OCI-M1 (cell line): Measurements from ENCODE around the gene DNER.

Experiments
- DNase-seq: peaks from one replicate; lab custom pipeline; 2025; lab: John Stamatoyannopoulos, UW

Gene DNER

DNA sequence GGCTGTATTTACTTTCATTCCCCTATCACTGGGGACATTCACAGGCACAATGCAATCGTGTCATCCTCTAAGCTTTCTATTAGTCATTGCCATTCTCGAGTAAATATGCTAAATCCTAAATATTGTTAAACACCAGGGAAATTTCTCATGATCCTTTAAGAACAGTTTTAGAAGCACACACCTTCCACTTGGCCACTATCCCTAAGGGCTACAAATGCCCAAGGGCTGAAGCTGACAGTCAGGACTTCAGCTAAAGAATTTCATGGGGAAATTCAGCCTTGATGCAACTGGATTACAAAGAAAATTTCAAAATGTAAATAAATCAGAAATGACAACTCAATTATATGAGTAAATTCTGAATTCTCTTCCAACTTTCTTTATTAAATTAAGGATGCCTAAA, 280.2 kb downstream of the DNER start:
- DNase-seq = no peak

DNA sequence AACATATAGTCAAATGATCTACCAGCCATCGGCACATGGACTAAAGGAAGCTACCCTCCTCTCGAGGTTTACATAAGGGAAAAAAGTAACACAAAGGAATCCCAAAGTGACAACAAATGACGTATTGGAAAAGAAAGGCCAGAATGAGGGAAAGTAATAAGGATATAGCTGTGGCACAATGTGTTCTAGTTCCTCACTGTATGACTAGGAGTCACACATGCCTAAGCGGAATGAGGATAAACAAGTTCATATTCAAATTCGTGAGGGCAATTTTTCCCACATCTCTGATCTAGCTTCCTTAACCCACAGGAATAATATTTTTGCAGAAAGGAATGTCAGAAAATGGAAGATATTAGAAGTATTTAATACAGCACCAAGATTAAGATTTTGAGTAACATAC, 281.0 kb downstream of the DNER start:
- DNase-seq = no peak

DNA sequence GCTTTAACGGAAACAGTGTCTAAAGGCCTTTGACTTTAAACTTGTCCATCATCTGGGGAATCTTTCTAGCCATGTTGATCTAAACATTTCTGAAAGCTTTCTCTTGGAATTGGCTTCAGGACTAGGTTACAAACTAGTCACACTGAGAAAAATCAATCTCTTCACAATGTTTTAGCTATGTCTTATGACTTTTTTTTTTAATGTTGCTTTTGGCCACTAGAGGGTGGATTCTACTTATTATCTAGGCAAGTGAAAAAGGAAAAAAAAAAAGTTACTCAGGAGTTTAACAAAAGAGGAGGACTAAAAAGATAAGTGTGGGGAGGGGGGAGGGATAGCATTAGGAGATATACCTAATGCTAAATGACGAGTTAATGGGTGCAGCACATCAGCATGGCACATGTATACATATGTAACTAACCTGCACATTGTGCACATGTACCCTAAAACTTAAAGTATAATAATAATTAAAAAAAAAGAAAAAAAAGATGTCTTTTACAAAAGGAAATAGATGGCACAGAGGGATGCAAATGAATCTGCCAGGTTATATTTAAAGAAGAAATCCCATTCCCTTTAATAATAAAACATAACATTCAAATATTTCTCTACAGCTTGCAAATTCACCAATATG, 282.9 kb downstream of the DNER start:
- DNase-seq = peak; percentile 62

DNA sequence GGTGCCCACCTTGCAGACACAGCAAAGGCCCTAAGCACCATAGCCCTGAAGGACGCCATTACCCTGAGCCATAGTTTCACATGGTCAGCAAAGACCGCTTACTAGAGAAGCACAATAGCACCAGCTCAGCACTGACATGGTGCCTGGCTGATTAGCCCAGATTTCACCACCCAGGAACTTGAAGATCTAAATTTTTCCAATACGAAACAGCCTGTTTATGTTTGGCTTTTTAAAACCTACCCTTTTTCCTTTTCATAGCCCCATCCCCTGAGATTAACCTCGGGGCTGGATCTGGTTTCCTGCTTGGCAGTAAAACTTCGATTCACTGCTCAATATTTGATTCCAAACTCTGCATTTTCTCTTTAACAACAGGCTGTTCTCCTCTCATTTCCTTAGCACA, 284.8 kb downstream of the DNER start:
- no peak for DNase-seq

DNA sequence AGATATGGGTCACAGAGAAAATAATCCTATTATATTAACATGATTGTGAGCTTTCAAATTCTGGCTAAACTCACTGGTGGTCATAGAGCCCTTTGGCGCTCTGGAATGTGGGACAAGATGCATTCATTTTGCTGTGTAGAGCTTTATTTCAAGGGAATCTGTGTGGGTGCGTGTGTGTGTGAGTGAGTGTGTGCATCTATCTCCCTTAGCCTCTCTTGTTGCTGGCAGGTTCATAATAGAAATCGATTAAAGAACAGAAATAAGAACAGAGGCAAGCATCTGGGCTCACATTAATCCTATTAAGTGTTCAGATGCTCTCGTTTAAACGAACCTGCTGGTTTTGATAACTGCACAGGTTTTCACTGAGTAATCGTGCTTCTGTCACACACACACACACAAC, 287.9 kb downstream of the DNER start:
- no peak for DNase-seq

DNA sequence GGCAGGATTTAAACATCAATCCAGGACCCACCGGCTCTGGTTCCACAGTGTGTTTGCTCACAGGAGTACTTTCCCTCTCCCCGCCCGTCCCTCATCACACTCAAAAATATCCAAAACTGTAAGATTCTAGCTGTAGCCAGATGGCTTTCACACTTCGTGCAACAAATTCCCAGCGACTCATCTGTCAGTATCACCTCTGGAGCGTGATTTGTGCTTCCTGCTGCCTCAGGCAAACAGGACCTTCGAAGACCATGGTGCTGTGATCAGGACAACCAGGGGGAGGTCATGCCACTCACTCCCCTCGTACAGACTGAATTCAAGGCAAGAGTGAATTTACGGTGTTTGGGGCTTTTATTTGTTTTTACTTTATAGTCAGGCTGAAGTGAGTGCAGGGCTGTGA, 288.8 kb downstream of the DNER start:
- no peak for DNase-seq

DNA sequence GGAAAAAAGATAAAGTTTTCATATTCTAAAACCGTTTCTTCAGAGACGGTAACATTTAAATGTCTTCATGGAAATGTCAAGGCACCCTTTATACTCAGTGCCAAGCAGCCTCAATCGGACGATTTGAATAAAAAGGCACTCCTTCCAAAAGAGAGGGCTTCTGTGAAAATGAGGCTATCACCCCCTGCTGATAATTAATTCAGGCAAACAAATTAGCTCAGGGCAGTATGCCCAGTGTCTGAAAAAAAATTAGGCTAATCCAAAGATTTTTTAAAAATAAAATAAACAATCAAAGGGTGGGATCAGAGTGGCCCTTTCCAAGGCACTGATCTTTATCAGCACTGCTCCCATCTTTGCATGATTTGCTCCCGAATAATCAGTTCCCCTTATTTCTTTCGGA, 292.3 kb downstream of the DNER start:
- DNase-seq = no peak

DNA sequence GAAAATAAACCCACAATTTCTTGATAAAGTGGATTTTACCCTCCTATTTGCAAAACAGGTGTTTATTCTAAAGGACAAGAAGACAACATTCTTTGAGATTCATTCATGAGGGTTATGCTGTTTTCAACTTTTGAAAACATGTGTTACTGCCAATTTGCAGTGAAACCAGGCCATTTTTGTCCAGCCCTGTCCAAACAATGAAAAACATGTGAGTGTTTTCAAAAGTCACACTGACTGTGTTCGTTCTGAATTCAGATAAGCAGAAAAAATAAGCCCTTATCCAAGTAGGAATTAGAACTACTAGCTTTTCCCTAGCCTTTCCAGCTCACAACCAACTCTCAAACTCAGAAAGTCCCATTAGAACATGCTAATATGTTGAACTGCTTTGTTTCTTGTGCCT, 295.2 kb downstream of the DNER start:
- no peak for DNase-seq

DNA sequence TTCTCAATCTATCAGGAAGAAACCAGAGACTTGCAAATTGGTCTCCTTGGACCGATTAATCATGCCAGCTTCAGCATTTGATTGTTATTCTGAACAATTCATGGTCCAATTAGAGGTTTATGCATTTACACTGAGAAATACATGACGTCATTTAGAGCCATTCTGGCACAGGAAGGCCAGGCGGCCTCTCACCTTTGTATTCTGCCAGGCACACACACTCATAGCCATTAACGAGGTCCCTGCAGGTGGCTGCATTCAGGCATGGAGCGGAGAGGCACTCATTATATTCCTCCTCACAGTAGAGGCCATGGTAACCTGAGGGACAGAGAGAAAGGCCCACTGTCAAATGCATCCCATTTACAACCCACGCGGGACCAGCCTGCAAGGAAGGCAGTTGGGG, 296.4 kb downstream of the DNER start:
- DNase-seq = no peak

DNA sequence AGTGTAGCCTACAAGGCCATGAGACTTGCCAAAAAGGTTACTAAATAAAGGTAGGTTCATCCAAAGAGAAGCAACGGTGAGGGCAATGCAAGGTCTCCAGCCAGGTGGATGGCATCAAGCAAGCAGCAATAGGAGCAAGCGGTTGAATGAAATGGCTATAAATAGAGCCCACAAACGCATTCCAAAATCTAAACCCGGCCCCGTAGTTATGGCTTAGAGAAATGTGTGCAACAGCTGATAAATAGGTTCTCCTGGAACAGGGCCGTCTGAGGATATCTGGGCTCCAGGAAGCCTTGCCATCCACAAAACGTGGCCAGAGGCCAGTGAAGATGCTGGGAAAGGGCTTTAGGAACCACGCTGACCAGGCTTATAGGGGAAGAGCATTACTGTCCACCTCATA, 297.2 kb downstream of the DNER start:
- no peak for DNase-seq

DNA sequence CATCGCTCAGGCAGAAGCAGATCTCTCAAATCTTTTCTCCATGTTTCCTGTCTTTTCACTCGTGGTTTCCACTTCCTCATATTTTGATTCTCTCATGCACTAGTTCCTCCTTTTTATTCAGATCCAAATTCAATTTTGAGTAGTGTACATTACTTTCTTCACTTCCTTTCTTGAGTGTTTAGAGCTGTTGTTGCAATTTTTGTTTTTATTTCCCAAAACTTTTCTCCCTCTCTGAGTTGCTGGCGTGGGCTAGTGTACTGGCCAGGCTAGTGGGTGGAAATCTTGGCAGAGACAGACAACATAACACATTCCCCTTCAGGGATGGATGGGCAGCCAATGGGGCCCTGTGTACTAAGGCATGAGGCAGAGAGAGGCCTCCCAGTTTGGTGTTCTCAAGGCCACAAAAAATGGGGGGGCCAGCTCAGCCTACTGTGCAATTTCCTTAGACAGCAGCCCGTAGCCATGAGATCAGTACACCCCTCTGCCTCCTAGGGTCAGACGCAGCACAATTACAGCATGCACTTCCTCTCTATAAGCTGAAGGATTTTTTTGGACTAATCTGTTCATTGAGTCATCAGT, 298.1 kb downstream of the DNER start:
- peak; percentile 25 for DNase-seq

DNA sequence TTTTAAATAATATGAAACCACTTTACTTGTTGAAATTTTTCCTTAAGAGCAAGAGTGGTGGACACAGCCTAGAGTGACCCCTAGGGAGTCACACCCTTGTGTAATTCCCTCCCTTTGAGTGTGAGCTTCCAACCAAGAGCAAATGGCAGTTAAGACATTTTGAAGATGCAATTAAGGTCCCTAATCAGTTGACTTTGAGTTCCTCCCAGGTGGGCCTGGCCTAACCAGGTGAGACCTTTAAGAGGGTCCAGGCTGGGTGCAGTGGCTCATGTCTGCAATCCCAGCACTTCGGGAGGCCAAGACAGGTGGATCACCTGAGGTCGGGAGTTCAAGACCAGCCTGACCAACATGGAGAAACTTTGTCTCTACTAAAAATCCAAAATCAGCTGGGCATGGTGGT, 299.7 kb downstream of the DNER start:
- no peak for DNase-seq

DNA sequence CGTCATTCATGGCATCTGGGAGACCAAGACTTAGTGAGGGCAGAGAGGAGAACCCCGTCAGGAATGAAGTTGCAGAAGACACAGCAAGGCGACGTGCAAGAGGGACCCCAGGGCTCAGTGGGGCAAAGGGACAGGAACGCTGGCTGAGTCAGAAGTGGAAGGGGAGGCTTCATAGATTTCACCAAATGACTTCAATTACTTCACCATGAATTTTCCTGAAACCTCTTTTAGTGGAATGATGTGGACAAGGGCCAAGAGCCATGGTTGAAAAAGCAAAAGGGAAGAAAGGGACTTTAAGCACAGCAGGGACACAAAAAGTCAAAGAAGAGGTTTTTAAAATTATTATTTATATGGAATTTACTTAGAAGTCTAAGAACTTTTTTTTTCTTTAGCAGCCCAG, 301.7 kb downstream of the DNER start:
- no peak for DNase-seq

DNA sequence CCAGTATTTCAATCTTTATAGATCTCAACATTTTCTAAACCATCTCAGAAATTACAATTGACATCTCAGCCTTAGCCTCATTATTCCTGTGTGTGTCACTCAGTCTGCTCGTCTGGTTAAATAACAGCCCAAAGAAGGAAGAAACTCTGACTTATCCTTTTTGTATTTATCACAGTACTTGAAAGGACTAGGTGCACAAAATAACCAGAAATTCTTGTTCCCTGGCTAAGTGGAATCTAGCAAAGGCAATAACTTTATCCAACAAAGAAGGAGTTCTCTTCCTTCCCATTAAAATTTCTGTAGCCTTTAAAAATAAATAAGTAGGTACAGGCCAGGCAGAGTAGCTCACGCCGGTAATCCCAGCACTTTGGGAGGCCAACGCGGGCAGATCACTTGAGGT, 303.4 kb downstream of the DNER start:
- DNase-seq = no peak

DNA sequence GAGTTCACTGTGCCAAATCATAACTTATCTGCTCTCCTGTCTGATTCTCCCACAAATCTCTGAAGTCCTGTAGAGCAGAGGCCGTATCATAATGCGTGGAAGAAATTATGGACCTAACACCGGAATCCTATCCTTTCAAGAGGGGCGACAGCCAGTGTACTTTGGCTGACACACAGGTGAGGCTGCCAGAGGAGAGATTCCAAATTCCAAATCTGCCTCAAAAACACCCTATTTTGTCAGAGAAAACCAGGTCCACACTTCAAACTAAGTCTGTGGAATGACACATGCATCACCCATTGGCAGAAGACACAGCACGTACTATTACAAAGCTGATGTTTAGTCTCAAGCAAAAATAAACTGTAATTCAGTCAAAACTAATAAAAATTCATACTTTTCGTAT, 304.1 kb downstream of the DNER start:
- DNase-seq = no peak

DNA sequence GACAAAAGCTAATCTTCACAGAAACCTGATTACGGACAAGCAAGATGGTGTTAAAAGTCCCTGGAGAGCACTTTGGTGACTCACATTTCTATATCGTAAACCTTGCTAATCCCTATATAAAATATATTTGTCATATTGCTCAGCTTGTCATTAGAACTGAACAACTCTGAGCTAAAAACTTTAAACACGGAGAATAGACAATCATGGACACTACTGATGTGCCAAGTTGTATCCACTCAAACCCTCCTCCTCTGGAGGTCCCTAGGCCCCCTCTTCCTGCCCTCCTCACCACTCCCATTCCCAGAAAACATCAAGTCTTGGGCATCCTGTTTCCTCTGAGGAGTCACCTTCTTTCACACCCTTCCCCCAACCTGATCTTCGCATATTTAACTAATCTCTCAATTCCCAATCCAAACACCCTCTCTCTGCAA, 304.6 kb downstream of the DNER start:
- DNase-seq = no peak

DNA sequence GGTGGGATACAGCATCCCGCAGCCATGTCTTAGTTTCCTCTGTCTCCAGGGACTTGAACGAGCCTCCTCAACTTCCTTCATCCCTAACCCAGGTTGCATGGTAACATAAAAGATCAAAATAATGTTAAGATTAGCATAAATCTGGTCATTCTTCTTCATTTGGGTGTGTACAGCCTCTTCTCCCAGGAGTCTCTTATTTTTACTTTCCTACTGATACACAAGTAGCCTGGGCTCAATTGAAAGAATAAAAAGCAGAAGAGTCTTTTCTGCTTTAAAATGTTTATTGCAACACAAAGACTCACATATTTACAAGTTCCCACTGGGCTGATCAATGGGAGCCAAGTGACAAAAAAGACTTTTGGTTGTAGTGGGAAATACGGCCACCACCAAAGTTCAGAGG, 305.4 kb downstream of the DNER start:
- DNase-seq = no peak

DNA sequence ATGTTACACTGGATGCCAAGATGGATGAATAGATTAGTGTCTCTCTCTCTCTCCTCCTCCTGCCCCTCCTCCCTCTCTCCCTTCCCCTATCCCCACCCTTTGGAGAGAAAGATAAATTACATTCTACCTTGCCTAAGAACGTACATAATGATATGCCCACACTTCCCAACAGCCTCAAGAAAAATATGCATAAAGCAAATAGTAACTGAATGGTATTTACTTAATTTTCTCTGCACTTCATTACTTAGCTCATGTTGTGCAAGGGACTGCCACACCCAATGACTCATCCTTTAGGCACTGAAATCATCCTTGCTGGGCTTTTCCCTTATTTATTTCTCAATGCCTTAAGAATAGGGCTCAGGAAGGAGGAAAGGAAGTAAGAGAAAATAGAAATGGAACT, 306.0 kb downstream of the DNER start:
- peak; percentile 12 for DNase-seq

DNA sequence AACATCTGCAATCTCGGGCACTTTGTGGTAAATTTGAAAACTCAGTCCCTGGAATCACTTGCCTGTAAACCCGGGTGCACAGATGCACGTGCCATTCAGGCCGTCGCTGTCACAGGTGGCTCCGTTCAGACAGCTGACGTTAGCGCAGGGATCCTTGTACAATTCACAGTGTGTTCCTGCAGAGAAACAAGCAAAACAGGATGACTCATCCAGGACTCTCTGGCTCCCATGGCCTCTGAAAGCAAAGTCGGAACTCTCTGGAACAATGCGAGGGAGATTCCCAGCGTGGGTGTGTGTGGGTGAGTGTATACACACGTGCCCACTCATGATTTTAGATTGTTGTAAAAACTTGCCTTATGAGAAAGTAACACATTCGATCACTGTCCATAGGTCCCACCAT, 307.2 kb downstream of the DNER start:
- DNase-seq = no peak

DNA sequence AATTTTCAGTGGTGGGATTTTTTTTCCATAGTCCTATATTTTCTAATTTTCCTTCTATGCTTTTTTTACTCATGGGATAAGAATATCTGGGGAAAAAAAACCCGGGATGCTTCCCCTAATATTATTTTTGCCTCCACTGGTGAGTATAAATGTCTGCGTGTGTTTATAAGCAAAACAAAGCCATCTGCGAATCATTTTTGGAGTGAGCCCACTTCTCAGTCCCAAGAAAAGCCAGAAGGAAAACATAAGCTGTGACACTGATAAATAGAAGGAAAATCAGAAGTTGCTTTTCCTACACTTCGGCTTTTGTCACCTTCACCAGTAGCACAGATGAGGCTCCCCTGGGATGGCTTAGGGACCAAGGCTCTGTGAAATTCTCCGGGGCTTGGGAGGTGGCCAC, 308.6 kb downstream of the DNER start:
- DNase-seq = no peak

DNA sequence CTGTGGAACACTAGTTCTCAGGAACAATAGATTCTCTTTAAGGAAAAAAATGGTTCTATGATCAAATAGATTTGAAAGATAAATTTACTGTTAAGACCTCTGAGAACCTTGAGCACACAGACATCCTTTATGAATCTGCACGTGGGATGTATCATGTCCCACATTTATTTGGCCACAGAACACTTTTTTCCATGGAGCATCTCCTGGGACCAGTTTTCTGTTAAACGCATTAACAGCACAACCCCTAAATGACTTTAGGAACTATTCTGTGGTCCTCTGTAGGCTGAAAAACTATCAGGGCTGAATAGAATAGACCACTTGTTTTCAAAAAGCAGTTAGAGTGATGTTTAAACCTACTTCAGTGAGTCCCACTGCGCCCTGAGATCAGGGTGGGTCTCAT, 311.1 kb downstream of the DNER start:
- DNase-seq = no peak

DNA sequence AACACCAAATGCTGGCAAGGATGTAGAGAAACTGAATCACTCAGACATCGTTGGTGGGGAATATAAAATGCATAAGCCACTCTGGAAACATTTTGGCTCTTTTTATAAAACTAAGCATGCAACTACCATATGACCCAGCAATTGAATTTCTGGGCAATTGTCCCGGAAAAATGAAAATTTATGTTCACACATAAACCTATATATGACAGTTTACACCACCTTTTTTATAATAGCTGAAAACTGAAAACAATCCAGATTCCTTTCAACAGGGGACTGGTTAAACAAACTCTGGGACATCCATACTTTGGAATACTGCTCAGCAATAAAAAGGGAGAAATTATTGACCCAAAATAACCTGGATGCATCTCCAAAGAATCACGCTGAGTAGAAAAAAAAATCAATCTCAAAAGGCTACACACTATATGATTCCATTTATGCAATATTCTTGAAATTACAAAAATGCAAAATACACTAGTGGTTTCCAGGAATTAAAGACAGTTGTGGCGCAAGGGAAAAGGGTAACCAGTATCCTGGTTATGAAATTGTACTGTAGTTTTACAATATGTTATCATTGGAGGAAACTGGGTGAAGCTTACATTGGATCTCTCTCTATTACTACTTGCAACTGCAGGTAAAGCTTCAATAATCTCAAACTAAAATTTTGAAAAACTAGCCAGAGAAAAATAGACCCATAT, 313.0 kb downstream of the DNER start:
- DNase-seq = no peak

DNA sequence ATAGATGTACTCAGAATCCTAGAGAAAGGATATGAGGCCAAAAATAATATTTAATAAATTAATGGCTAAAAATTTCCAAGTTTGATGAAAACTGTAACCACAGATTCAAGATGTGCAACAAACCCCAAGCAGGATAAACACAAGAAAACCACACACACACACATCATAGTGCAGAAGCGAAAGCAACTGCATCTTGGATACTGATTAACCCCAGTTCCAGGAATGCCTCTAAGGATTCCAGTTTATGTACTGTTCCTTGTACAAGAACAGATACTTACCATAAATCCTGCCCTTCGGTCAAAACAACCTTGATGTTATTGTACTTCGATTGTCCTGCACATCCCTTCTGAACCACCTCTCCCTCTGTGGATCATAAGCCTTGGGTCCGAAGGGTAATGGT, 320.4 kb downstream of the DNER start:
- DNase-seq = peak; percentile 4

DNA sequence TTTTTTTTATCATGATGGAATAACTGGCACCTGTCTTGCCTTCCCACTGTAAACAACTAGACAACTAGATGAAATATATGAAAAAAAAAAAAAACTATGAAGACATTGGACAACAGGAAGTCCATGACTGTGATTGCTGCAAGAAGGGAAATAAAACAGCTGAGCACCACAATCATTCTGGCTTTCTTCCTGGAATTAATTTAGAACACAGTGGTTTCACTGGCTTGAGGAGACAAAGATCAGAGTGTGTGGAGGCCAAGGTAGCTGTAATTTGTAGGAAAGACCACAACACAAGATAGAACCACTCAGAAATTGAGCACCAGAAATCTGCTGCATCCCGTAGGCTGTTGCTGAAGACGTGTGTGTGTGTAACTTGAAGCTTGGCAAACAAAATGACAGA, 322.2 kb downstream of the DNER start:
- DNase-seq = no peak
